ENCODE measurements around the gene RALB. TPM values are rescaled to one million over a fixed set of nuclear protein-coding genes. Genes with fewer than 3 reads are reported as not detected.
"Not testable (repeated sequence)": the region's sequence is repeated elsewhere in the genome, so short reads cannot be mapped to it uniquely, and the experiment has no call there.

Gene RALB
- total RNA-seq, 4 donors from 2014 or later = 35.5 to 56.6 (median 53.4) TPM

DNA sequence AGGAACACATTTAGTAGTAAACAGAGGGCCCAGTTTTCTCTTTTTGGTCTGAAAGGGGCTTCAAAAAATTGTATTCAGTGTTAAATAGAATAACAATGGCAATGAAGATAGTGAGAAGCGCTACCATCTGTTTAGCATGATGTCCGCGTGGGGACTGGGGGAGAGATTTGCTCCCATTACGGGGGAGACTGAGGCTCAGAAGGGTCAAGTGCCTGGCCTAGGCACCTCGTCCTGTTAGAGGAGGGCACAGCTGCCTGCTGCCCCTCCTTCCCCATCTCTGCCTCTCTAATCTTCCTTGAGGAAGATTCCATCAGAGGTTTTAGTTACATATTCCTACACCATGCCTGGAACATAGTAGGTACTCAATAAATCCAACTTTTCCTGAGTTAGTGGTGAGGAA is 19.4 kb upstream of the RALB start:
- no peak for TF ChIP-seq POLR2A (IDR thresholded peaks at IDR 0.05)
- TF ChIP-seq, protein P1, sequence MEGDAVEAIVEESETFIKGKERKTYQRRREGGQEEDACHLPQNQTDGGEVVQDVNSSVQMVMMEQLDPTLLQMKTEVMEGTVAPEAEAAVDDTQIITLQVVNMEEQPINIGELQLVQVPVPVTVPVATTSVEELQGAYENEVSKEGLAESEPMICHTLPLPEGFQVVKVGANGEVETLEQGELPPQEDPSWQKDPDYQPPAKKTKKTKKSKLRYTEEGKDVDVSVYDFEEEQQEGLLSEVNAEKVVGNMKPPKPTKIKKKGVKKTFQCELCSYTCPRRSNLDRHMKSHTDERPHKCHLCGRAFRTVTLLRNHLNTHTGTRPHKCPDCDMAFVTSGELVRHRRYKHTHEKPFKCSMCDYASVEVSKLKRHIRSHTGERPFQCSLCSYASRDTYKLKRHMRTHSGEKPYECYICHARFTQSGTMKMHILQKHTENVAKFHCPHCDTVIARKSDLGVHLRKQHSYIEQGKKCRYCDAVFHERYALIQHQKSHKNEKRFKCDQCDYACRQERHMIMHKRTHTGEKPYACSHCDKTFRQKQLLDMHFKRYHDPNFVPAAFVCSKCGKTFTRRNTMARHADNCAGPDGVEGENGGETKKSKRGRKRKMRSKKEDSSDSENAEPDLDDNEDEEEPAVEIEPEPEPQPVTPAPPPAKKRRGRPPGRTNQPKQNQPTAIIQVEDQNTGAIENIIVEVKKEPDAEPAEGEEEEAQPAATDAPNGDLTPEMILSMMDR (IDR thresholded peaks at IDR 0.05) = no peak
- no peak for TF ChIP-seq POLR2AphosphoS5 (IDR thresholded peaks at IDR 0.05)
- no peak for TF ChIP-seq EP300 (IDR thresholded peaks at IDR 0.05)
- Histone ChIP-seq H3K27ac (peak overlapping the region in 1 of 4 donors; percentile 51), H3K27me3 (no peaks in the 10 kb centered on the region), H3K9me3 (no peaks in the 10 kb centered on the region), H3K4me3 (no peak overlapping the region), H3K36me3 (no peaks in the 10 kb centered on the region), H3K4me1 (peaks cover 0 to 20% (median 0%) of the 10 kb centered on the region in 3 donors)
- no peak for ATAC-seq
- 83 to 100% methylated on average over 4 to 5 of the region's 5 CpGs for WGBS, 2 donors (ENCODE audit: low coverage in 1 of 2)

DNA sequence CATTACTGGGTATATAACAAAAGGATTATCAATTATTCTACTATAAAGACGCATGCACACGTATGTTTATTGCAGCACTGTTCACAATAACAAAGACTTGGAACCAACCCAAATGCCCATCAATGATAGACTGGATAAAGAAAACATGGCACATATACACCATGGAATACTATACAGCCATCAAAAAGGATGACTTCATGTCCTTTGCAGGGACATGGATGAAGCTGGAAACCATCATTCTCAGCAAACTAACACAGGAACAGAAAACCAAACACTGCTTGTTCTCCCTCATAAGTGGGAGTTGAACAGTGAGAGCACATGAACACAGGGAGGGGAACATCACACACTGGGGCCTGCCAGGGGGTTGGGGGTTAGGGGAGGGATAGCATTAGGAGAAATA is 17.5 kb upstream of the RALB start:
- not testable (repeated sequence) for H3K9me3 ChIP-seq, H3K36me3 ChIP-seq, H3K4me3 ChIP-seq, H3K27ac ChIP-seq, H3K27me3 ChIP-seq, ATAC-seq
- H3K4me1 ChIP-seq = peaks cover 0 to 29% (median 5%) of the 10 kb centered on the region in 3 donors
- 83 to 100% methylated on average over 2 of the region's 2 CpGs for WGBS, 2 donors (ENCODE audit: low coverage in 1 of 2)

DNA sequence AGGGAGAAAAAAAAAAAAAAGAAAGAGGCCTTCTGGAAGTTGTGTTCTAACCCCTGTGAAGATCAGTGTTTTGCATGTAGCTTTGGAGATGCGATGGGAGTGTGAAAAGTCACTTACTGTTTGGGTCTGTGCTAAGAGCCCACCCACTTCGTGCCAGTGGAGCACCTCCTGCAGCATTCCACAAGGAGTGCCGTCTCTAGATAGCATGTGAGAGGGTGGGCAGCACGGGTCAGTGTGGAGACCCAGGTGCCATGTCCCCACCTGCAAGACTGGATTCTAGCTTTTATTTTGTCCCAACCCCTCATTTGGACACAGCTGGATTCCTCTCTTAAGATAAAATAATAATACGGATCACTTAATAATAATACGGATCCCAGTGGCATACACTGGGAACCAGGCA is 17.0 kb upstream of the RALB start:
- H3K4me1 ChIP-seq = peaks cover 0 to 31% (median 5%) of the 10 kb centered on the region in 3 donors

DNA sequence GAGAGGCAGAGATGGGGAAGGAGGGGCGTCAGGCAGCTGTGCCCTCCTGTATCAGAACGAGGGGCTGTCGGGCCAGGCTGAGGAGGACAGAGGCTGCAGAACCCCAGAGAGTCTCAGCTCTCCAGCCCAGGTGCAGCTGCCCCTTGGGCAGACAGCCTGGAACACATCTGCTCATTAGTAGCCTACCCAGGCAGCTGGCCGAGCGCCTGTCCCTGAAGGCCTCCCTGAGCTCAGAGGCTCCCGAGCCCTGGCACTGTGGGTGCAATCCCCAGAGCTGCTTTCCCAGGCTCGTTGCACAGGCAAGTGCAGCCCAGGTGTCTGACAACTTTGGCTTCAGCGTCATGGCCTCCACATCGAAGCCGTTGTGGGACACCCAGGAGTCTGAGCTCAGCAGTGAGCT is 16.3 kb upstream of the RALB start:
- ATAC-seq = no peak
- Histone ChIP-seq H3K27ac (no peak overlapping the region), H3K4me1 (peaks cover 0 to 31% (median 5%) of the 10 kb centered on the region in 3 donors), H3K27me3 (no peaks in the 10 kb centered on the region), H3K4me3 (no peak overlapping the region), H3K36me3 (no peaks in the 10 kb centered on the region), H3K9me3 (no peaks in the 10 kb centered on the region)
- TF ChIP-seq POLR2A (IDR thresholded peaks at IDR 0.05) (no peak), EP300 (IDR thresholded peaks at IDR 0.05) (no peak), POLR2AphosphoS5 (IDR thresholded peaks at IDR 0.05) (no peak)
- TF ChIP-seq, protein P1 (IDR thresholded peaks at IDR 0.05) = no peak
- 93% methylated on average over 3 of the region's 10 CpGs; no CpG with 5 or more reads in 1 of the 2 donors for WGBS, 2 donors (ENCODE audit: low coverage in 1 of 2)

More for the DNA sequence above, 17.0 kb upstream of the RALB start:
- Histone ChIP-seq H3K9me3 (no peaks in the 10 kb centered on the region), H3K27ac (no peak overlapping the region), H3K4me3 (no peak overlapping the region), H3K36me3 (no peaks in the 10 kb centered on the region), H3K27me3 (no peaks in the 10 kb centered on the region)
- ATAC-seq = no peak
- TF ChIP-seq, protein P1 (IDR thresholded peaks at IDR 0.05) = no peak
- TF ChIP-seq POLR2AphosphoS5 (IDR thresholded peaks at IDR 0.05) (no peak), EP300 (IDR thresholded peaks at IDR 0.05) (no peak), POLR2A (IDR thresholded peaks at IDR 0.05) (no peak)
- WGBS, 2 donors (ENCODE audit: low coverage in 1 of 2) = 81 to 85% methylated on average over 5 to 6 of the region's 6 CpGs

DNA sequence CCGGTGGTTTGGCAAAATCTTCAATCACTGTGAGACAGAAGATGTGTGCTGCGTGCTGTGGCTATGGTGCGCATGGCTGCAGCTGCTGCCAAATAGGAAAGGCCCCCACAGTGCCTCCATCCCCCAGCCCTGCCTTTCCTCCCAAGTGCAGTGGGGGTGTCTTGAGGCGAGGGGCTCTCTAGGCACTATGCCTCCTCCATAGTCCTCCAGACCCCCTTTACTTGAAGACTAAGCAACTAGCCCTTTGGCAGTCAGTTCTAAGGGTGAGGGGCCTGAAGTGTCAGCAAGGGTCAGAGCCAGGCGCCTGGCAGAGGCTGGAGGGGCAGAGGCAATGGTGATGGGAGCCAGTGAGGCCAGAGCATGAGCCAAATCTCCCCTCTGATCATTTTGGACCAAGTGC is 15.9 kb upstream of the RALB start:
- no peak overlapping the region for H3K27ac ChIP-seq
- H3K9me3 ChIP-seq = no peaks in the 10 kb centered on the region
- no peaks in the 10 kb centered on the region for H3K27me3 ChIP-seq
- no peak for ATAC-seq
- H3K36me3 ChIP-seq = no peaks in the 10 kb centered on the region
- peaks cover 0 to 31% (median 5%) of the 10 kb centered on the region in 3 donors for H3K4me1 ChIP-seq
- WGBS, 2 donors (ENCODE audit: low coverage in 1 of 2) = 54 to 80% methylated on average over 1 to 3 of the region's 5 CpGs
- no peak for TF ChIP-seq POLR2AphosphoS5 (IDR thresholded peaks at IDR 0.05)
- TF ChIP-seq POLR2A (IDR thresholded peaks at IDR 0.05) = no peak
- TF ChIP-seq, protein P1 (IDR thresholded peaks at IDR 0.05) = no peak
- no peak for TF ChIP-seq EP300 (IDR thresholded peaks at IDR 0.05)
- H3K4me3 ChIP-seq = no peak overlapping the region
